Fibroblast of lung (primary cell): ENCODE measurements around the gene EDC4. TPM values are rescaled to one million over a fixed set of nuclear protein-coding genes. Genes with fewer than 3 reads are reported as not detected.

Experiments
- DNase-seq, 2 donors: peaks; one replicate each; pipeline versions ENCODE4 v3.0.0 to v3.0.0-alpha.2; 2010; ENCODE audit warnings: low read depth in 2 of 2
- H2AFZ ChIP-seq: 2 replicates; pipeline ENCODE4 v1.5.1; 2012; ENCODE audit warnings: low read length, control low read depth, inconsistent platforms
- H3K27ac ChIP-seq: 2 replicates; pipeline ENCODE4 v1.5.1; 2011; ENCODE audit warnings: low read length, control low read depth; ENCODE audit not compliant: insufficient read depth
- H3K27me3 ChIP-seq: 2 replicates; pipeline ENCODE4 v1.5.1; 2011; ENCODE audit warnings: mild to moderate bottlenecking, low read length; ENCODE audit not compliant: control insufficient read depth, insufficient read depth
- H3K36me3 ChIP-seq: 2 replicates; pipeline ENCODE4 v1.5.1; 2011; ENCODE audit warnings: low read length; ENCODE audit not compliant: control insufficient read depth, insufficient read depth
- H3K4me1 ChIP-seq: 2 replicates; pipeline ENCODE4 v1.5.1; 2011; ENCODE audit warnings: low read length; ENCODE audit not compliant: control insufficient read depth, insufficient read depth; ENCODE audit errors: extremely low read depth
- H3K4me2 ChIP-seq: 2 replicates; pipeline ENCODE4 v1.5.1; 2011; ENCODE audit warnings: low read length, control low read depth; ENCODE audit not compliant: insufficient read depth; ENCODE audit errors: extremely low read depth
- H3K4me3 ChIP-seq, 4 experiments: fragments of 200-600 bp in 1 of 4; sonication (generic) in 1 of 4; replicated peaks in 1 of 4; 2 replicates each; pipeline ENCODE4 v1.5.1; 2011 to 2016; ENCODE audit warnings: low read length in 4 of 4, low read depth in 3 of 4, mild to moderate bottlenecking in 3 of 4, control low read depth in 2 of 4, inconsistent platforms in 1 of 4, mixed read lengths in 1 of 4; ENCODE audit not compliant: insufficient read depth in 1 of 4; ENCODE audit errors: control extremely low read depth in 1 of 4
- H3K79me2 ChIP-seq: 2 replicates; pipeline ENCODE4 v1.5.1; 2012; ENCODE audit warnings: mild to moderate bottlenecking, low read length, inconsistent platforms; ENCODE audit not compliant: control insufficient read depth, insufficient read depth
- H3K9ac ChIP-seq: 2 replicates; pipeline ENCODE4 v1.5.1; 2011; ENCODE audit warnings: mild to moderate bottlenecking, low read length, control low read depth; ENCODE audit not compliant: insufficient read depth
- H3K9me3 ChIP-seq: 2 replicates; pipeline ENCODE4 v1.5.1; 2012; ENCODE audit warnings: low read depth, low read length; ENCODE audit not compliant: control insufficient read depth, insufficient read depth
- H4K20me1 ChIP-seq: 2 replicates; pipeline ENCODE4 v1.5.1; 2011; ENCODE audit warnings: low read length; ENCODE audit not compliant: control insufficient read depth, insufficient read depth; ENCODE audit errors: extremely low read depth
- EZH2 ChIP-seq: IDR thresholded peaks from 2 replicates; pipeline ENCODE4 v1.5.1; 2012; ENCODE audit warnings: low read length, control low read depth, mild to moderate bottlenecking; ENCODE audit errors: missing control alignments
- polyA plus RNA-seq, 2 donors: library from polyadenylated mRNA; depleted of rRNA in 1 of 2; stranded (reverse) in 1 of 2; unstranded in 1 of 2; fragments of >200 nt; gene quantifications; 2 replicates each; pipeline ENCODE4 v1.2.1, GENCODE V29; 2011 to 2012; ENCODE audit warnings: missing spikeins in 1 of 2
- total RNA-seq: library from RNA; depleted of rRNA; stranded (reverse); fragments of >200 nt; gene quantifications from 2 replicates; pipeline ENCODE4 v1.2.1, GENCODE V29; 2014
- TF ChIP-seq, protein P1 (sequence below), 2 donors: IDR thresholded peaks in 1 of 2; conservative IDR thresholded peaks in 1 of 2; 1 replicate in 1 of 2; 2 replicates in 1 of 2; pipeline ENCODE4 v1.5.1; 2011 to 2012; ENCODE audit warnings: low read length in 2 of 2, control low read depth in 1 of 2, inconsistent platforms in 1 of 2, low read depth in 1 of 2, mild to moderate bottlenecking in 1 of 2

EDC4 gene
- total and polyA plus RNA-seq, 2 donors (not counting 1 experiment from before 2014, with no cell fraction given) = 27.4 to 49.4 TPM

DNA sequence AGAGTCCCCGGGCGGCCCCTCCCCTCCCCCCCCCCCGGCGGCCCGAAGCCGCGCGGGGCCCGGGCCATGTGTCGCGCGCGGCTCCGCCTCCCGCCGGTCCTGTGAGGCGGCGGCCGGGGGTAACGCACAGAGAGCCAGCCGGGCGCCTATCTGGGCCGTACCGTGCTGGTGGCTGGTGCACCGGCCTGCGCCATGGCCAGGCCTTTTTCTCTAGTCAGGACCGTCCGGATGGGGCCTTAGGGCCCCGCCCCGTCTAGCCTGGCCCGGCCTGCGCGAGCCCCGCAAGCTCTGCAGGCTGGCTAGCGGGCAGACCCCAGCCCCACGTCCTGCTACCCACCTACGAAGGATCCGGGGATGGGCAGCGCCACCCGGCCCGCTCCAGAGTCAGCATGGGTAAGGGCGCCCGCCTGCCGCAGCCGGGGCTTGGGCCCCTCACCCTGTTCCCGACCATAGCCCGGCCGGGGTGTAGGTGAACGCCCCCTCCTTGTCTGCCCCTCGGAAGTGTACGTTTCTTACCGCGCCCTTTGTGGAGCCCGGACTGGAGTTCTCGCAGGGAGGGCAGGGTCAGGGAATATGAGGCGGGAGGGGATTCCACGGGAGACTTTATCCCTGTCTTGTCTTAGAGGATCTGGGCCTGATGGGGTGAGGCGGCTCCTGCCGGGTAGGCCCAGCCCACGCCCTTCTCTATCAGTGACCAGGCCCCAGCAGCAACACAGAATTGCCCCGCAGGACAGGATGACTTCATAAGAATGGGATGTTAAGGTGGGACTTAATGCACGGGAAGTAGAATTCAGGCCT, 25.6 kb upstream of the EDC4 start, which contains the start of gene CENPT:
CENPT (minus strand) TSS at position 630 of the 798 bp plus-strand sequence. CDS start 13,834 bp downstream, outside the sequence.
- Histone ChIP-seq H3K4me3 (peak within 1 kb of the TSS; percentile 76 to 91 (median 77)), H3K79me2 (peaks cover 68% of the 10 kb centered on the region), H3K4me1 (peaks cover 19% of the 10 kb centered on the region), H2AFZ (peak within 1 kb of the TSS; percentile 37), H4K20me1 (no peaks in the 10 kb centered on the region), H3K9ac (peak within 1 kb of the TSS; percentile 82), H3K27ac (peak within 1 kb of the TSS; percentile 86), H3K27me3 (no peaks in the 10 kb centered on the region), H3K36me3 (no peaks in the 10 kb centered on the region), H3K9me3 (no peaks in the 10 kb centered on the region), H3K4me2 (peak within 1 kb of the TSS; percentile 92)
- peak in 1 of 2 donors; percentile 87 for DNase-seq
- TF ChIP-seq, protein P1, sequence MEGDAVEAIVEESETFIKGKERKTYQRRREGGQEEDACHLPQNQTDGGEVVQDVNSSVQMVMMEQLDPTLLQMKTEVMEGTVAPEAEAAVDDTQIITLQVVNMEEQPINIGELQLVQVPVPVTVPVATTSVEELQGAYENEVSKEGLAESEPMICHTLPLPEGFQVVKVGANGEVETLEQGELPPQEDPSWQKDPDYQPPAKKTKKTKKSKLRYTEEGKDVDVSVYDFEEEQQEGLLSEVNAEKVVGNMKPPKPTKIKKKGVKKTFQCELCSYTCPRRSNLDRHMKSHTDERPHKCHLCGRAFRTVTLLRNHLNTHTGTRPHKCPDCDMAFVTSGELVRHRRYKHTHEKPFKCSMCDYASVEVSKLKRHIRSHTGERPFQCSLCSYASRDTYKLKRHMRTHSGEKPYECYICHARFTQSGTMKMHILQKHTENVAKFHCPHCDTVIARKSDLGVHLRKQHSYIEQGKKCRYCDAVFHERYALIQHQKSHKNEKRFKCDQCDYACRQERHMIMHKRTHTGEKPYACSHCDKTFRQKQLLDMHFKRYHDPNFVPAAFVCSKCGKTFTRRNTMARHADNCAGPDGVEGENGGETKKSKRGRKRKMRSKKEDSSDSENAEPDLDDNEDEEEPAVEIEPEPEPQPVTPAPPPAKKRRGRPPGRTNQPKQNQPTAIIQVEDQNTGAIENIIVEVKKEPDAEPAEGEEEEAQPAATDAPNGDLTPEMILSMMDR (conservative IDR thresholded peaks at IDR 0.05 in 1 of 2, IDR thresholded peaks at IDR 0.05 in 1 of 2; ENCODE audit: low read depth in 1 of 2, low read length in 2 of 2) = no peak
- no peak for TF ChIP-seq EZH2

DNA sequence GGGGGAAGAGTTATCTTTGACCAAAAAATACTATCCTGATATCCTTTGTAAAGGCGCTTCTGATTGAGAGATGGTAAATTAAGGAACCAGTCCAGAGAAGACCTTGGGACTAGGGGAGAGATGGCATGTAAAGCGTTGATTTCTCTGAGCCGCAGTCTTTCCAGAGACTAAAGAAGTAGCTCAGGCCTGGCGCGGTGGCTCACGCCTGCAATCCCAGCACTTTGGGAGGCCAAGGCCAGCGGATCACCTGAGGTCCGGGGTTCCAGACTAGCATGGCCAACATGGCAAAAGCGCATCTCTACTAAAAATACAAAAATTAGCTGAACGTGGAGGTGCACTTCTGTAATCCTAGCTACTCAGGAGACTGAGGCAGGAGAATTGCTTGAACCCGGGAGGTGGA, 24.7 kb upstream of the EDC4 start:
- peak overlapping the region; percentile 92 for H3K4me2 ChIP-seq
- H3K4me1 ChIP-seq = peaks cover 19% of the 10 kb centered on the region
- H2AFZ ChIP-seq = no peak overlapping the region
- peak overlapping the region; percentile 86 for H3K27ac ChIP-seq
- no peaks in the 10 kb centered on the region for H3K27me3 ChIP-seq
- H3K9ac ChIP-seq = peak overlapping the region; percentile 82
- H3K4me3 ChIP-seq = peak overlapping the region; percentile 76 to 91 (median 77)
- H3K9me3 ChIP-seq = no peaks in the 10 kb centered on the region
- TF ChIP-seq EZH2 = no peak
- H3K36me3 ChIP-seq = no peaks in the 10 kb centered on the region
- no peaks in the 10 kb centered on the region for H4K20me1 ChIP-seq
- DNase-seq = no peak
- H3K79me2 ChIP-seq = peaks cover 69% of the 10 kb centered on the region

DNA sequence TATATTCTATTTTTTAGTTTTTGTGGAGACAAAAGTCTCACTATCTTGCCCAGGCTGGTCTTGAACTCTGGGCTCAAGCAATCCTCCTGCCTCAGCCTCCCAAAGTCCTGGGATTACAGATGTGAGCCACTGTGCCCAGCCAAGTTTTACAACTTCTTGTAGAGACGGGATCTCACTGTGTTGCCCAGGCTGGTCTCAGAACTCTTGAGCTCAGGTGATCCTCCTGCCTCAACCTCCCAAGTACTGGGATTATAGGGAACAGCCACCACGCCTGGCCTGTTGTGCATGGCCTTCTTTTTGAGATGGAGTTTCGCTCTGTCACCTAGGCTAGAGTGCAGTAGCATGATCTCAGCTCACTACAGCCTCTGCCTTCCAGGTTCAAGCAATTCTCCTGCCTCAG, 19.2 kb upstream of the EDC4 start:
- Histone ChIP-seq H3K9me3 (no peaks in the 10 kb centered on the region), H3K27me3 (no peaks in the 10 kb centered on the region), H3K4me1 (peaks cover 15% of the 10 kb centered on the region), H3K79me2 (peaks cover 82% of the 10 kb centered on the region), H3K4me3 (no peak overlapping the region), H4K20me1 (no peaks in the 10 kb centered on the region), H2AFZ (no peak overlapping the region), H3K36me3 (peaks cover 1% of the 10 kb centered on the region), H3K27ac (no peak overlapping the region), H3K9ac (no peak overlapping the region), H3K4me2 (no peak overlapping the region)
- TF ChIP-seq EZH2 = no peak
- TF ChIP-seq, protein P1 (conservative IDR thresholded peaks at IDR 0.05 in 1 of 2, IDR thresholded peaks at IDR 0.05 in 1 of 2; ENCODE audit: low read depth in 1 of 2, low read length in 2 of 2) = no peak
- DNase-seq = no peak
